NOMO-1 (cell line): ENCODE results near the gene TMEM176B.
A peak's percentile ranks its signal among the peaks of the same experiment; 100 is the strongest.

Source experiments
- DNase-seq, 2 experiments: peaks; one replicate each; lab custom pipeline; 2025; ENCODE audit not compliant: unreplicated experiment in 2 of 2; lab: John Stamatoyannopoulos, UW

Gene TMEM176B

GRCh38 chr7:150754951-150755350, 45.2 kb downstream of the TMEM176B start:
- no peak for DNase-seq

GRCh38 chr7:150753826-150754603, 46.1 kb downstream of the TMEM176B start:
- peak in 1 of 2 experiments; percentile 43 for DNase-seq

- DNase-seq = peak in 1 of 2 experiments; percentile 2
Observed at GRCh38 chr7:150753239-150753638, 46.9 kb downstream of the TMEM176B start.

GRCh38 chr7:150751702-150752101, 48.5 kb downstream of the TMEM176B start:
- DNase-seq = no peak

GRCh38 chr7:150748376-150748775, 51.8 kb downstream of the TMEM176B start:
- DNase-seq = no peak

GRCh38 chr7:150746921-150747320, 53.2 kb downstream of the TMEM176B start:
- DNase-seq = no peak

GRCh38 chr7:150745876-150746275, 54.3 kb downstream of the TMEM176B start:
- DNase-seq = no peak

GRCh38 chr7:150745086-150745485, 55.1 kb downstream of the TMEM176B start:
- no peak for DNase-seq

- no peak for DNase-seq
Observed at GRCh38 chr7:150744041-150744656, 56.0 kb downstream of the TMEM176B start.

GRCh38 chr7:150742286-150742968, 57.7 kb downstream of the TMEM176B start:
- no peak for DNase-seq
